ENCODE data around the gene KRTAP17-1.

DNA sequence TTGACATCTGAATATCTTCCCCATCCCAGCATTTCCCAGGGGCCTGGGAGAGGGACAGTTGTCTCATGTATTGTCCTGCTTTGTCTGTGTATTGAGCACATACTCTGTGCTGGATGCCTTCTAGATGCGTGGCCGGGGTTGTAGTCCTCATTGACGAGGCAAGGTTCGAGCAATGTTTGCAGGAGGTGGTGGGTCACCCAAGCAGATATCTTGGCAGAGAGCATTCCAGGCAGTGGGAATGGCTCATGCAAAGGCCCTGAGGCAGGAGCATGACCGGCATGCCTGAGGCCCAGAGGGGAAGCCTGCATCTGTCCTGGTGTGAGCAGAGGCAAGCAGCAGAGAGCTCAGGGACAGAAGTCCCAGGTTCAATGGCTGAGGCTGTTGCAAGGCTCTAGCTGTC lies 17.6 kb upstream of the KRTAP17-1 start:
- TF ChIP-seq, protein P1, sequence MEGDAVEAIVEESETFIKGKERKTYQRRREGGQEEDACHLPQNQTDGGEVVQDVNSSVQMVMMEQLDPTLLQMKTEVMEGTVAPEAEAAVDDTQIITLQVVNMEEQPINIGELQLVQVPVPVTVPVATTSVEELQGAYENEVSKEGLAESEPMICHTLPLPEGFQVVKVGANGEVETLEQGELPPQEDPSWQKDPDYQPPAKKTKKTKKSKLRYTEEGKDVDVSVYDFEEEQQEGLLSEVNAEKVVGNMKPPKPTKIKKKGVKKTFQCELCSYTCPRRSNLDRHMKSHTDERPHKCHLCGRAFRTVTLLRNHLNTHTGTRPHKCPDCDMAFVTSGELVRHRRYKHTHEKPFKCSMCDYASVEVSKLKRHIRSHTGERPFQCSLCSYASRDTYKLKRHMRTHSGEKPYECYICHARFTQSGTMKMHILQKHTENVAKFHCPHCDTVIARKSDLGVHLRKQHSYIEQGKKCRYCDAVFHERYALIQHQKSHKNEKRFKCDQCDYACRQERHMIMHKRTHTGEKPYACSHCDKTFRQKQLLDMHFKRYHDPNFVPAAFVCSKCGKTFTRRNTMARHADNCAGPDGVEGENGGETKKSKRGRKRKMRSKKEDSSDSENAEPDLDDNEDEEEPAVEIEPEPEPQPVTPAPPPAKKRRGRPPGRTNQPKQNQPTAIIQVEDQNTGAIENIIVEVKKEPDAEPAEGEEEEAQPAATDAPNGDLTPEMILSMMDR (IDR thresholded peaks at IDR 0.05), result no peak
- no peak for TF ChIP-seq POLR2A (IDR thresholded peaks at IDR 0.05)
